COLO668 (cell line): ENCODE results near the gene BRINP3.
"Not testable (repeated sequence)": the region's sequence is repeated elsewhere in the genome, so short reads cannot be mapped to it uniquely, and the experiment has no call there.

Source experiments
- DNase-seq: peaks from one replicate; lab custom pipeline; 2025; ENCODE audit not compliant: unreplicated experiment; lab: John Stamatoyannopoulos, UW

BRINP3 gene

DNA sequence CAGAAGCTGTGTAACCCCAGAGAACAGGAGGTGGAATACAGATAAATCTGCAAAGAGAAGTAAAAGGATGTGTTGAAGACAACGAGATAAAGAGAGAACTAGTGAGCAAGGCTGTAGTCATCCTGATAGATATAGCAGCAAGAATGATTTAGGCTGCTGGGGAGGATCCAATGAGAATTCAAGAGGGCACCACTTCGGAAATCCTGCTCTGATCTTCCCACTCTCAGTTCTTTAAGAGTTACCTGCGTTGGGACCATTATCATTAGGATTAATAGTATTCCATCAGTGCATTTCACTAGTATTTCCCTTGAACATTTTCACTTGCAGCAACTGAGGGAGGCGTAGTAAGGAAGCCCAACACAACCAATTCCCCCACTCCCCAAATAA is at the start of gene BRINP3:
Gene BRINP3 (minus strand): TSS at position 103 of the 387 bp plus-strand sequence.
- DNase-seq: no peak

DNA sequence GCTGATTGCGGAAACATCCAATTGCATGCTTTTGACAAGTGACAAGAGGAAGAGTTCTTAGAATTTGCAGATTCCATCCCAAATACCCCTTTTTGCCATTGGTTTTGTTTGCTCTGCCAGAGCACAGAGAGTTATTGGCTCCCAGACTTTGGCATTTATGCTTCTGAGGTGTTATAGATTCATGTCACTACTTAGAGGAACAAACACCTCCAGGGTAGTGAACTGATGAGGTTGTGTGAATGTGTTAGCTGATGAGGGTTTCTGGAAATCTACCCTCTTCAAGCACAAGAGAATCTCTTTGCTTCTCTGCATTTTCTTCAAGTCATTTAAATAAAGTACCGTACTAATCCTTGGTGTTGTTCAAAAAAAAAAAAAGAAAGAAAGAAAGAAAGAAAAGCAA is 33.9 kb upstream of the BRINP3 start:
- DNase-seq: no peak

DNA sequence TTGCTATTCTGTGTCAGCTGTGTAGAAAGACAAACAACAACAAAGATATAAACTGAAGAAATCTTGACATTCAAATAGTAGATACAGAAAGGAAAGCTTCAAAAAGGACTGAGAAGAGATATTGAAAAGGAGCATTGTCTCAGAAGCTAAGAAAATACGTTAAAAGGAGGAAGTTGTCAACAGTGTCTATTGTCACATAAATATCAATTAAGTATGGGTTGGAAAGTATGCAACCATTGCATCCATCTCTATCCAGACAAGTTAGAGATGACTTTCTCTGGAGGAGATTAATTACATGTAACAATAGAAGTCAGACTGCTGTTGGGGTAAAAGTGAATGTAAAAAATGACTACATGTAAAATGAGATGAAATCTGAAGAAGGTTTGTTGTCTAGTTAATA is 29.7 kb upstream of the BRINP3 start:
- no peak for DNase-seq

DNA sequence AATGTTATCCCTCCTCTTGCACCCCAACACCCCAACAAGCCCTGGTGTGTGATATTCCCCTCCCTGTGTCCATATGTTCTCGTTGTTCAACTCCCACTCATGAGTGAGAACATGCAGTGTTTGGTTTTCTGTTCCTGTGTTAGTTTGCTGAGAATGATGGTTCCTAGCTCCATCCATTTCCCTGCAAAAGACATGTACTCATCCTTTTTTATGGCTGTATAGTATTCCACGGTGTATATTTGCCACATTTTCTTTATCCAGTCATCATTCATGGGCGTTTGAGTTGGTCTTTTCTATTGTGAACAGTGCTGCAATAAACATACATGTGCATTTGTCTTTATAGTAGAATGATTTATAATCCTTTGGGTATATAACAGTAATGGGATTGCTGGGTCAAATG is 26.9 kb upstream of the BRINP3 start:
- DNase-seq: not testable (repeated sequence)

DNA sequence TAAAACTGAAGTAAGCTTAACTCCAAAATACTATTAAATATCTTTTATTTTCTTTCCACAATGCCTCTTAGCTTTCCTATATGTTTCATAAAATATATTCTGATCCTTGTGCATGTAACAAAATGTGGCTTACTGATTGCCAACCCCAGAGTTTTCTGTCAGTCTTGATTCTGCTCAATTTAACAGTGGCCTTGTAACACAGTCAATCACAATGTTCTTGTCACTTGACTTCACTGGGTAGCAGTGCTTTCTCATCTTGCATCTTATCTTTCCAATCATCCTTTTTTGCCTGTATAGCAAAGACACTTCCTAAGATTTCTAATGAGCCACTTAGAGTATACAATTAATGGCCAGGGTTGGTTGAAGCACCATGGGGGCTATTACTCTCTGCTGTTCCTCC is 19.9 kb upstream of the BRINP3 start:
- no peak for DNase-seq

DNA sequence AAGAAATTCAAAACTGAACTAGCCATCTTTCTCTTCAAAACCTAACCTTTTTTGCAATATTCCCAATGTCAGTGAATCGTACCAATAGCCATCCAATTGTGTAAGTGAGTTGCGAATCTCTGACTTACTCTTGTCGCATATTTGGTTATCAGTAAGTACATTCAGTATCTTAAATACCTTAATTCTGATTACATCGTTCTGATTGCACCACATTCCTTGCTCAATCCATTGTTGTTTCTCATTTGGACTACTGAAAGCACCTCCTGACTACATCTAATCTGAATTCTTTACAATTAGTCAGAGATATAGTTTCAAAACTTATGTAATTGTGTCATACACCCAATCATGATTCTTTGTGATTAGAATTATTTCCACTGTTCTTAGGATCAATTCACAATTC is 16.8 kb upstream of the BRINP3 start:
- no peak for DNase-seq

DNA sequence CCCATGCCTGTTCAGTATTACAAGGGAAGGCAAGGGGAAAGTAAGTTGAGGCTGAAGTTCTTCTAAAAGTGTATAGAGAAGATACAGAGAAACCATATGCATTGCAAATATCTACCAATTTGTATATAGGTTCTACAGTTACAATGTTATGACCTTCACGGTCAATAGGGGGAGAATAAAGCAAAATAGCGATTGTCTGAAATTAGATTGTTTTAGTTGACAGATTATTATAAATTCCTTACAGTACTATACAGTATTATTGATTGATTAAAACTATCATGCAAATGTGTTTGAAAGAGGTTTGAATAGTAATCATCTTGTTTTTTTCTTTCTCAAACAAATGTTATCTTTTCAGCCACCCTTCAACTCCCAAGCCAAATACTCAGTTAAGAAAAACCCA is 13.7 kb upstream of the BRINP3 start:
- DNase-seq: no peak

DNA sequence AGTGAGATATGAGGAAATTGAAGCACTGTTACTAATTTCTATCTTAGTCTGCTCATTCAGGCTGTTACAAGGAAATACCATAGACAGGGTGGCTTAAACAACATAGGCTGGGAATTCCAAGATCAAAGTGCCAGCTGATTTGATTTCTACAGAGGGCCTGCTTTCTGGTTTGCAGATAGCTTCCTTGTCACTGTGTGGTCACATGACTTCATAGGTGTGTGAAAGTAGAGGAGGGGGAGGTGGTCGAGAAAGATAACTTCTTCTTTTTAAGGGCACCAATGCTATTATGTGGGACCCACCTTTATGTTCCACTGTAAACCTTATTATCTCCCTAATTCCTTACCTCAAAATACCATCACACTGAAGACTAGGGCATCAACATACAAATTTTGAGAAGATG is 6.4 kb upstream of the BRINP3 start:
- DNase-seq: no peak

DNA sequence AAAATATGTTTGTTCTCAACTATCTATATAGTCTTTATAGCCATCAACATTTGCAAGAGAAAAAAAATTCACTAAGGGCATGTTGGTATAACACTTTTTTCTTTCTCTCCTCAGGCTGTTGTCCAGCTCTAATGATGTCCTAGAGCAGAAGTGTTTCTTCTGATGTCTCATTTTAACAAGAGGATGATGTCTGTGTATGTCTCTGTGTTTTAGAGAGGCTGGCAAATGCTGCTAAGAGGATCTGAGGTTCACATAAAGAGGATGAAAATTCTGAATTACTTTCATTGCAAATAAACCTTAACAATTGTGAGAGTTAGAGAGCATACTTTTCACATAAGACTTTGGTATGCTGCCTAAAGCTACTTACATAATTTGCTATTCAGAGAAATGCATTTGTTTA is 2.6 kb upstream of the BRINP3 start:
- no peak for DNase-seq

DNA sequence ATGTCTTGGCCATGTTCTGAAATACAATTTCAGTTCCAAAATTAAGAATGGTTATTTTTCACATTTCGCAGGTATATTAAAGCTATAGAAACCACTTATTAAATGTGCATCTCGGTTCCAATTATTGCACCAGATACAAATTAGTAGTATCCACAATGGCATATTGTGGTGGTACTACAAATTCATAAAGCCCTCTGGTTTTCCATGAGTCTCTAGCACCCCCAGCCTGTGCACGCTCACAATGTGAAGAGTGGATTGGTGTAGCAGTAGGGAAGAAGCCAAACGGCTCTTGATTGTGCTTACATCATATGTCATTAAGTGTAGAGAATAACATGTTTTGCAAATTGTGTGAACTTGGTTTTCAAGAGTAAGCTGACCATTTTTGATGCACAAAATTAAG is 1.9 kb upstream of the BRINP3 start:
- no peak for DNase-seq

DNA sequence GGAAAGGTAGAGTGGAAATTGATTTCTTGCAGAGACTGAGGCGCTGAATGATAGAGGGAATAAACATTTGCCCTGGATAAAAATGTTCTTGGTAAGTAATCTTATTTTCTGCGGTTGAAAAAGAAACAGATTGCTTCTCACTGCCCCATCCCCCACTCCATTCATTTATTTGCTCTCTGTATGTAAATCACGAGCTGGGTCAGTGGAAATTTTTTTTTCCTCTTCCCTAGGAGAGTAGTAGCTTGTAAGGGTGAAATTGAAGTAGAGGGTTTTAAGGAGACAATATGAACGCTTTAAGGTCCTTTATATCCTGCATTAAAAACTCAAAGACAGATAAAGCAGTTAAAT is 1.4 kb upstream of the BRINP3 start:
- DNase-seq: peak; percentile 26

DNA sequence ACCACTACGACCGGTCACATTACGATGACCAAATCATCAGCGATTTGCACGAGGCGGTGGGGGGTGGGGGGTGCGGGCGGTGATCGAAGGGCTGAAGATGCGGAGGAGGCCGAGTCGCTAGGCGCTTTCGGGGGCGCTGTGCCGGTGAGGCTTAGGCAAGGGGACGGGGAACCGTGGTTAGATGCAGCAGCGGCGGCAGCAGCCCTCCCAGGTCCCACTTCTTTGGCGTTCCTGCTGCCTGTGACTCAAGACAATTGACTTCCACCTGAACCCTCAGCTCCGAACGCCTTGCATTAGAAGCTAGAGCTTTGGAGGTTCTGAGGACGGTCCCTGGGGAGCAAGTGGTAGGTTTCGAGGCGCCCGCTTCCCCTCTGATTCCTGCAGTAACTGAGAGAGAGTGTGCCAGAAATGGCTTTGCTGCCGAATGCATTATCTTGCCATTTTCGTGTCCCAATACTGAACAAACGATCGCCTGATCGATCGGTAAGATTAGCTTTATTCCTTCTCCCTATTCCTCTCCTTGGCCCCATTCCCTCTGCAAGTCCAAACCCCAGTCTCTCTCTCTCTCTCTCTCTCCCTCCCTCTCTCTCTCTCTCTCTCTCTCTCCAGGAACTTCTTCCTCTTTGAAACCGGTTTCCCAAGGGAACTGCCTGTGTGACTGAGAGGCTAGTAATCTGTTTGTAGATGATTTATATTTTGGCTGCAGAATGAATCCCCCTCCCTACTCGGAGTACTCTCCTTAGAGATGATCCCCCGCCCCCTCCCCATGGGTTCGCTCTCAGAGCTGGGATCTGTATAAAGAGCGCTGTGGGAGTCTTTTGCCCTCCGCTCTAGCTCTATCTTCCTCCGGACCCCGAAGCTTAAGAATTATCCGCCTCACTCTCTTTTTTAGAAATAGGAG is 735 bp upstream of the BRINP3 start:
- peak; percentile 52 for DNase-seq

DNA sequence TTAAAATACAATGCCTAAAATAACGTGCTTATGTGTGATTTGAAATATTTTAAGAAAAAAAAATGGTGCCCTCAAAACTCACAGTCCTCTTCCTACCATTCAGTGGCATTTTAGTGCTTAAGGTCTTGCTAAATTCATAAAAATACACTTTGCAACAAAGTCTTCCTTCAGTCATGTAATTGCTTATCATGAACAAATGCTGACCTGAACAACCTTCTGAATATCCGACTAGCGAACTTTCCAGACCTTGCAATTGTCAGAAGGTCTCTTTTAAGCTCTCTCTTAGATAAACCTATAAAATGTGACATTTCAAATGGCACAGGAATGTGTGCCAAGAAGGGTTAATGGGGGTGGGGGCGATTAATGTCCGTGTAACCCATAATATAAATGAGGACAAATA is 858 bp downstream of the BRINP3 start:
- no peak for DNase-seq

DNA sequence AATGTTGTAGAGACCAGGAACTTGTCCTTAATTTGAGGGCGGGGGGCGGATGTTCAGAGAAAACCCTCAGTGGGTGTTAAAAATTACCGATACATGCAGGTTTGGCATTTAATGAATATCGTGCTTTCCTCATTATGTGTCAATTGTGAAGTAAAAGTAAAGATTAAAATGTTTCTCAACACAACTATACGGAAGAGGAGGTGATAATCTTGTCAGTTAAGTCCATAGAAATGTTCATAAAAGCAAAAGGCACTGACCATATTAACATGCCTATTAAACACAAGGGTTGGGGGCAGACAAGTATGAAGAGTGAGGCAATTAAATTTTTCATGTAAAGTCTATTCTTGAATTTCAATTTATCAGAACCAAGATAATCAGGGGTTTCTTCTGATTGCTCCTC is 1.3 kb downstream of the BRINP3 start:
- no peak for DNase-seq

DNA sequence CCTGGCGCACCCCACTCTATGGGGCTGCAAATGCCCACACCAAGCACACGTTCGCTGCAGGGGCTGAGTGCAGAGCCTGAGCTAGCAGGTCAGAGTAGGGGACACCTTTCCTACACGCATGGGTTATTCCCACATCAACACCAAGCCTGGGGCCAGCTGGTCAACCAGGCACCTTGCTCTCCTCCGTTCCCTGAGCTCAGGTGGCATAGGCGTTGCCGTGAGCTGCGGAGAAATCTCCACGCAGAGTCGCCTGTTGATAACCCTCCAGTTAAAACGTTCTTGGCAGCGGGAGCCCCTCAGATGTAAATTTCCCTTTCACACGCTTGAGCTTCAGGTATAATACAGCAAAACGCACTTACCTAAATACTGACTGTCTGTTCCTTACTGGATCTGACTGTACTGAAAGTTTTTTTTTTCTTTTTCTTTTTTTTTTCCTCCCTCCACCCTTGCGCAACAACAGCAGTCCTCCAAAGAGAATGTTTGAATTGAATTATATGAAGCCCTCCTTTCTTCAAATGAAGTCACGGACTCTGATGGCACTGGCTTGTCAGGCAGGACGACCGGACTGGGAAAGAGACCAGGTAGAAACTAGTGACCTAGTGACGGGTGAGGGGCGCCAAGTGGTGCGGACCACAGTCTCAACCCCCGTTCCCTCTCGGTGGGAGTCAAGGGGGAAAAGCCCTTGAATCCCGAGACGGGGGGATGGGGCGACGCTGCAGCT is 2.1 kb downstream of the BRINP3 start:
- DNase-seq: no peak

DNA sequence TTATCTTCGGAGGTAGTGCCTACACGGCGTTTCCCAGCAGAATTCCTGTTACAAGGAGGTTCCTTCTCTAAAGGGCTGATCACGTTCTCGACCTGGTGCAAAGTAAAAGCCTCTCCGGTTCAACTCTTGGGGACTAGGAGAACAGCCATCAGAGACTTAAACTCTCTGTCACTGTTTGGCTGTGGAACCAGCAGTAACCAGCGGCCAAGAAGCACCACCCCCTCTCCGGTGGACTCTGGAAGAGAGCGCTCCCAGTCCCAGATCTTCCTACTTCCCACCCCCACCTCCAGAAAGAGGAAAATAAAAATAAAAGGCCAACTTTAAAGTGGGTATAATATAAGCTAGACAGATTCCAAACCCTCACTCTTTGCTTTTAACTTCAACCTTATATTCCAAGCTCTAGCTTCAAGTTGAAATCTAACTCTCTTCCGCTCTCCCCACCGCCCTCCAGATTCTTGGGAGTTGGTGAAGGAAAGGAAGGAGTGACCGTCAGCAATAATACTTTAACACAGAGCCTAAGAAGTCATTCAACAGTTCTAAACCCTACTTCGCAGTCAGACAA is 2.9 kb downstream of the BRINP3 start:
- no peak for DNase-seq

DNA sequence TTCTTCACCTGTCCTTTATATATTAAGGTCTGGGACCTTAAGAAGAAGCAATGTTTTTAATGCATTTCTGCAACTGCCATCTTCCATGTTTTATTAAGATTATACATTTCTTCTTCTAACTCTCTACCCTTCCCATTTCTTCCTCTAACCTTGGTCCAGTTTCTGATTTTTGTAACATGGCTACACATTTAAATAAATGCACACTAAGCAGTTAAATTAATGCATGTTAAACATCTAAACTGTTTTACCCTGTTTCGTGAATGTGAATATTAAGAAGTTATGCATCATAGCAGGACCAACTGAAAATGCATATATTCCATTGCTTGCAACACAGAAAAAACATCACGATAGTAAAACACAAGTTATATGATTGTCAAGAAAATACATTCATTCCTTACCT is 3.7 kb downstream of the BRINP3 start:
- no peak for DNase-seq

DNA sequence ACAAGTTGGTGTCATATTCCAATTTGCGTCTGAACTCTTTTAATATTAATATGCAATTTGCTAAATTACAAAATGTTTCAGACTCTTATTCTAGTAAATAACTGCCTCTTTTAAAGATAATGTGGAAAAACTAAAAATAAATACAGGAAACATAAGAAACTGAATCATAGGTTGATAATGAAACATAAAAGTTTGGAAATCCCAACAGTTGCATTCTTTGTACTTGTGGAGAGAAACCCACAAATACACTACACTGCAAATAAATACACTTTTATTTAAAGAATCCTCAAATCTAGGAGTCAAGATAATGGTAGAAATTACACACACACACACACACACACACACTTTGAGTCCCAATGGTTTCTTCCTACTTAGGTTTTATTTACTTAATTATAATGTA is 5.2 kb downstream of the BRINP3 start:
- DNase-seq: no peak

DNA sequence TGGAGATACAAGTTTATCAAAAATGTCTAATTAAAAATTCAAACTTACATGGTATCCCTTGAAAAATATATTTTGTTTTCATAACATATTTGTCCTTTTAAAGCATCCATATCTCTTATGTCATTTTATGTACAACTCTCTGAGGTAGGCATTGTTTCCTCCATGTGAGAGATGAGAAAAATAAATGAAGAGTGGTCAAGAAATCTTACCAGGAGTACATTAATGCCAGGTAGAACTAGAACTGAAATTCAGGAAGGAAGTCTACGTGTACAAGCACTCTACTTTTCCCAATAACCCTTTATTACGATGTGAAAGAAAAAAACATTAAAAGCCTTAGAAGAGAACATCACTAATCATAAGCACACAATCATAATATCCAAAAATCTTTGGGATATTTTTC is 5.6 kb downstream of the BRINP3 start:
- no peak for DNase-seq

DNA sequence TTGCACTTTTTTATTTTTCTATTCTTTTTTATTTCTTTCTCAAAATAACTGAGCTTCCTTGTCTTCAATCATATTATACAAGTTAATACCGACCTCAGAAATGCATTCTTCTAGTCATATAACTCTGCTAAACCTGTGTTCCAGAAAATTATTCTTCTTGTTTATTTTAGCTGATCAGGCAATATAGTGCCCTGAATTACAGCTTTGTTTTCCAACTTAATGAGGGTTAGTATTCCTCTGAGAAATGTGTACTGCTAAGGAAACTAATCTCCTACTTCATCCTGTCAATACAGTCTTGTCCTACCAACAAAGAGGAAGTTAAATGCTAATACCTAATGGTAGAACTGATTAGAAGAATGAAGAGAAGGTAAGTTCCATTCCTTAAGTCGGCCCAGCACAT is 13.0 kb downstream of the BRINP3 start:
- no peak for DNase-seq

DNA sequence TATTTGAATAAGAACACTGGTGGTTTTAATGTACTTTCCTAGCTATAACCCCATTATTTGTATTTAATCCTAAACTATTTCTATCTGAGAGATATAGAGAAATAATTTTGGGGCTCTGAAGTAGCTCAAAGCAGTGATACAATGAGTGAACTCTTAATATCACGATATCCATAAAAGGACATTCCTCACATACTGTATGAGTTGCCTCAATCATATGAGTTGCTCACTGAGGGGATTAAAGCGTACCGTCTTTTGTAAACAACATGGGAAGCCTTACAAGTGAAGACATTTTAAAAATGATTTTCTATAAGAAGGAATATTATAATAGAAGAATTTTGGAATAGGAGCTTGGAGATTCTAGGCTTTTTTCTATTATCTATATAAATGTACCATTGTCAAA is 21.5 kb downstream of the BRINP3 start:
- DNase-seq: no peak

DNA sequence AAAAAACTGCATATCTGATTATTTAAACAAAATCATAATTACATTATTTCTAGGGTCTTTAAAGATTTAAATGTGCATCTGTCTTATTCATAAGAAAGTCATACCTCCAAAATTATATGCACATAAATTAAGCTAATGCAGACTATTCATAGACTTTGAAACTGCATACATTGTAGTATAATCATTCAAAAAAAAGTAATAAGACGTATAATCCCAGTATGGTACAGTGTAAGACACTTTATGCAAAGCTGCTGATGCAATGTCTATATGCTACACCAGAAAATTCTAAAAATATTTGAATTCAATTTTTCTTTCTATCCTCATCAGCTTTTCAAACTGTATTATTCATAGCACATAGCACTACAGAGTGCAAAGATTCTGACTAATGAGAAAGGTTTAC is 22.0 kb downstream of the BRINP3 start:
- DNase-seq: no peak
